8988T (cell line): ENCODE measurements around the gene FA2H.
A peak's percentile ranks its signal among the peaks of the same experiment; 100 is the strongest.

Experiments used
- DNase-seq: peaks from one replicate; pipeline ENCODE4 v3.0.0; 2011

FA2H gene

GRCh38 chr16:74721716-74722115 lies 52.9 kb downstream of the FA2H start:
- peak; percentile 14 for DNase-seq

GRCh38 chr16:74720579-74720978 lies 54.0 kb downstream of the FA2H start:
- DNase-seq = no peak

- peak; percentile 14 for DNase-seq
Observed at GRCh38 chr16:74718741-74719610, 55.6 kb downstream of the FA2H start.

- peak; percentile 9 for DNase-seq
Observed at GRCh38 chr16:74718140-74718539, 56.5 kb downstream of the FA2H start.

GRCh38 chr16:74717367-74717766 lies 57.3 kb downstream of the FA2H start:
- no peak for DNase-seq

- peak; percentile 20 for DNase-seq
Observed at GRCh38 chr16:74716355-74716754, 58.3 kb downstream of the FA2H start.

- no peak for DNase-seq
Observed at GRCh38 chr16:74713876-74714275, 60.7 kb downstream of the FA2H start.

- DNase-seq = no peak
Observed at GRCh38 chr16:74713325-74713724, 61.3 kb downstream of the FA2H start.

- no peak for DNase-seq
Observed at GRCh38 chr16:74711938-74712337, 62.7 kb downstream of the FA2H start.

GRCh38 chr16:74710401-74710800 lies 64.2 kb downstream of the FA2H start:
- no peak for DNase-seq

- DNase-seq = no peak
Observed at GRCh38 chr16:74709441-74709877, 65.2 kb downstream of the FA2H start.

- peak; percentile 56 for DNase-seq
Observed at GRCh38 chr16:74700438-74701225, 74.0 kb downstream of the FA2H start, which contains the start of gene MLKL. TSS of gene MLKL (minus strand) at chr16:74700862. CDS start at chr16:74695757, 5,105 bp downstream.

- peak; percentile 48 for DNase-seq
Observed at GRCh38 chr16:74700116-74700437, 74.5 kb downstream of the FA2H start.

- DNase-seq = no peak
Observed at GRCh38 chr16:74699666-74700065, 75.0 kb downstream of the FA2H start.

GRCh38 chr16:74698222-74698621 lies 76.4 kb downstream of the FA2H start:
- peak; percentile 3 for DNase-seq

- peak; percentile 87 for DNase-seq
Observed at GRCh38 chr16:74695450-74696422, 78.9 kb downstream of the FA2H start.

- no peak for DNase-seq
Observed at GRCh38 chr16:74691093-74691855, 83.3 kb downstream of the FA2H start.

GRCh38 chr16:74682556-74682955 lies 92.1 kb downstream of the FA2H start:
- DNase-seq = no peak

- no peak for DNase-seq
Observed at GRCh38 chr16:74680681-74681080, 93.9 kb downstream of the FA2H start.

- DNase-seq = no peak
Observed at GRCh38 chr16:74679983-74680382, 94.6 kb downstream of the FA2H start.

GRCh38 chr16:74677868-74678267 lies 96.8 kb downstream of the FA2H start:
- no peak for DNase-seq

GRCh38 chr16:74673876-74674275 lies 100.7 kb downstream of the FA2H start:
- no peak for DNase-seq
